ENCODE measurements around the gene DSC1. TPM values are rescaled to one million over a fixed set of nuclear protein-coding genes. Genes with fewer than 3 reads are reported as not detected.
"Not testable (repeated sequence)": the region's sequence is repeated elsewhere in the genome, so short reads cannot be mapped to it uniquely, and the experiment has no call there.

Gene DSC1
- total RNA-seq, 1 donor from 2014 or later, result 1.6 TPM

DNA sequence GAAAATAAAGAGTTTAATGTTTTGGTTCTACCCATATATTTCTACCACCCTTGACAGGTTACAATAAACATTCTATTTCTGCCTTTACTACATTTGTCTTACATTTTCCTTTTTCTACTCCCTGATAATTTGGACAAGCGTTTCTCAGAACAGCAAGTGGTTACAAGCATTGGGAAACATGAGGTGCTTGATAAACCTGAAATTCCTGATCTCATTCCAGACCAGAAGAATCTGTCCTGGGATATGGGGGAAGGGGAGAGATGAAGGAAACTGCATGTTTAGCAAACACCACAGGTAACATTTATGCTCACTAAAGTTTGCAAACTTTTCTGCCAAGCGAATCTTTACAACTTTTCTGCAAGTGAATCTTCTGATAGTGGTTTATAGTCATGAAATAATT is 28.3 kb upstream of the DSC1 start:
- TF ChIP-seq, protein P1, sequence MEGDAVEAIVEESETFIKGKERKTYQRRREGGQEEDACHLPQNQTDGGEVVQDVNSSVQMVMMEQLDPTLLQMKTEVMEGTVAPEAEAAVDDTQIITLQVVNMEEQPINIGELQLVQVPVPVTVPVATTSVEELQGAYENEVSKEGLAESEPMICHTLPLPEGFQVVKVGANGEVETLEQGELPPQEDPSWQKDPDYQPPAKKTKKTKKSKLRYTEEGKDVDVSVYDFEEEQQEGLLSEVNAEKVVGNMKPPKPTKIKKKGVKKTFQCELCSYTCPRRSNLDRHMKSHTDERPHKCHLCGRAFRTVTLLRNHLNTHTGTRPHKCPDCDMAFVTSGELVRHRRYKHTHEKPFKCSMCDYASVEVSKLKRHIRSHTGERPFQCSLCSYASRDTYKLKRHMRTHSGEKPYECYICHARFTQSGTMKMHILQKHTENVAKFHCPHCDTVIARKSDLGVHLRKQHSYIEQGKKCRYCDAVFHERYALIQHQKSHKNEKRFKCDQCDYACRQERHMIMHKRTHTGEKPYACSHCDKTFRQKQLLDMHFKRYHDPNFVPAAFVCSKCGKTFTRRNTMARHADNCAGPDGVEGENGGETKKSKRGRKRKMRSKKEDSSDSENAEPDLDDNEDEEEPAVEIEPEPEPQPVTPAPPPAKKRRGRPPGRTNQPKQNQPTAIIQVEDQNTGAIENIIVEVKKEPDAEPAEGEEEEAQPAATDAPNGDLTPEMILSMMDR (conservative IDR thresholded peaks at IDR 0.05), result no peak
- H3K27ac Mint-ChIP-seq, result peak overlapping the region; percentile 76
- H3K36me3 Mint-ChIP-seq, result peaks cover 4% of the 10 kb centered on the region
- no peaks in the 10 kb centered on the region for H3K27me3 Mint-ChIP-seq
- DNase-seq (ENCODE audit: extremely low spot score, unreplicated experiment), result no peak
- peak overlapping the region; percentile 39 for H3K4me3 Mint-ChIP-seq
- no peaks in the 10 kb centered on the region for H3K4me1 Mint-ChIP-seq (ENCODE audit: unreplicated experiment)
- no peaks in the 10 kb centered on the region for H3K9me3 Mint-ChIP-seq

DNA sequence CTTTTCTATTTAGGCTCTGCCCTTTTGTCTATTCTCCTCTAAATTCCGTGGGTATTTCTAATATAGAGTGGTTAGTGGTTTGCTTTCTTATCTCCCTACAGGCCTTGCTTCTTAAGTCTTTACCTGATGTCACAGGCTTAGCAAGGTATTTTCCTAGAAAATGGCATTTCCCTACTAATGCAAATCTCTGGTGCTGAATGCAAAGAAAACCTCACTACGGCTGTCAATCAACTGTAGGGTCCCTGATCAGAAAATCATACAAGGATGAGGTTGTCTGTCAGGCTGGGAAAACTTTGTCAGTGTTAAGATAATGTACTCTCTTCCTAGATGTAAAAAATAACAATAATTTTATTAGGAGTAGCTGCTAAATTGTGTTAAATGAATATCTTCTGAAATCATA is 27.1 kb upstream of the DSC1 start:
- no peak overlapping the region for H3K4me3 Mint-ChIP-seq
- H3K4me1 Mint-ChIP-seq (ENCODE audit: unreplicated experiment), result no peaks in the 10 kb centered on the region
- H3K9me3 Mint-ChIP-seq, result no peaks in the 10 kb centered on the region
- TF ChIP-seq, protein P1 (conservative IDR thresholded peaks at IDR 0.05), result no peak
- no peaks in the 10 kb centered on the region for H3K27me3 Mint-ChIP-seq
- no peaks in the 10 kb centered on the region for H3K36me3 Mint-ChIP-seq
- no peak overlapping the region for H3K27ac Mint-ChIP-seq
- no peak for DNase-seq (ENCODE audit: extremely low spot score, unreplicated experiment)

DNA sequence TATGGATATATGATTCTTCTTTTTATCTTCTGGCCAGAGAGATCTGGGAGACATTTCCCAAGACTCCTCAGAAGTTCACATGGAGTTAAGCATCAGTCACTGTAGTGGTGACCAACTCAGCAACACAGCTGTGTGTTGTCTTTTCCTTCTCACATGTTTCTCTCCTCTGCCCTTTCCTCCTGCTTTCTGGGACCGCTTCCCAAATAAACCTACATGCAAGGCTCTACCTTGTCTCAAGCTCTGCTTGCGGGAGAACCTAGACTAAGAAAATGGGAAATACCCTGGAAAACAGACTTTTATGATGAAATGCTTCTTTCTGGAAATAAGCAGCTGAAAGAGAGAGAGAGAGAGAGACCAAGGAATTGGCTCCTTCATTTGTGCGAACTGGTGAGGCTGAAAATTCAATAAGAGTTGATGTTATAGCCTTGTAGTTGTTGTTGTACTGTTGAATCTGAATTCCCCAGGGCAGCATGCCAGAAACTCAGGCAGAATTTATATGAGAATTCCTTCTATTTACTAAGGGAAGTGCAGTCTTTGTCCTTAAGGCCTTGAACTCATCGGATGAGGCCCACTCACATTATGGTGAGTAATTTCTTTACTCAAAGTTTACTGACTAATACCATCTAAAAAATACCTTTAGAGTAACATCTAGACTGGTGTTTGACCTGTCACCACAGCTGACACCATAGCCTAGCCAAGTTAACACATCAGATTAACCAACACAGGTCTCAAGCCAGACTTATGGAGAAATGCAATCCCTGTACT is 22.7 kb upstream of the DSC1 start:
- TF ChIP-seq, protein P1 (conservative IDR thresholded peaks at IDR 0.05), result no peak
- H3K27me3 Mint-ChIP-seq, result no peaks in the 10 kb centered on the region
- no peak overlapping the region for H3K4me3 Mint-ChIP-seq
- H3K27ac Mint-ChIP-seq, result no peak overlapping the region
- no peaks in the 10 kb centered on the region for H3K4me1 Mint-ChIP-seq (ENCODE audit: unreplicated experiment)
- no peaks in the 10 kb centered on the region for H3K9me3 Mint-ChIP-seq
- DNase-seq (ENCODE audit: extremely low spot score, unreplicated experiment), result no peak
- no peaks in the 10 kb centered on the region for H3K36me3 Mint-ChIP-seq

DNA sequence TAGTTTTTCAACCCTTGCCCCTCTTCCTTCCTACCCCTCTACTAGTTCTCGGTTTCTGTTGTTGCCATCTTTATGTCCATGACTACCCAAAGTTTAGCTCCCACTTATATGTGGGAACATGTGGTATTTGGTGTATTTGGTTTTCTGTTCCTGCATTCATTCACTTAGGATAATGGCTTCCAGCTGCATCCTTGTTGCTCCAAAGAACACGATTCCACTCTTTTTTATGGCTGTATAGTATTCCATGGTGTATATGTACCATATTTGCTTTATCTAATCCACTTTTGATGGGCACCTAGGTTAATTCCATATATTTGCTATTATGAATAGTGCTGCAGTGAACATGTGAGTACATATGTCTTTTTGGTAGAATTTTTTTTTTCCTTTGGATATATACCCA is 20.6 kb upstream of the DSC1 start:
- no peak for DNase-seq (ENCODE audit: extremely low spot score, unreplicated experiment)
- no peaks in the 10 kb centered on the region for H3K27me3 Mint-ChIP-seq
- H3K4me1 Mint-ChIP-seq (ENCODE audit: unreplicated experiment), result no peaks in the 10 kb centered on the region
- H3K27ac Mint-ChIP-seq, result no peak overlapping the region
- H3K4me3 Mint-ChIP-seq, result no peak overlapping the region
- no peaks in the 10 kb centered on the region for H3K36me3 Mint-ChIP-seq
- no peaks in the 10 kb centered on the region for H3K9me3 Mint-ChIP-seq
- TF ChIP-seq, protein P1 (conservative IDR thresholded peaks at IDR 0.05), result no peak

DNA sequence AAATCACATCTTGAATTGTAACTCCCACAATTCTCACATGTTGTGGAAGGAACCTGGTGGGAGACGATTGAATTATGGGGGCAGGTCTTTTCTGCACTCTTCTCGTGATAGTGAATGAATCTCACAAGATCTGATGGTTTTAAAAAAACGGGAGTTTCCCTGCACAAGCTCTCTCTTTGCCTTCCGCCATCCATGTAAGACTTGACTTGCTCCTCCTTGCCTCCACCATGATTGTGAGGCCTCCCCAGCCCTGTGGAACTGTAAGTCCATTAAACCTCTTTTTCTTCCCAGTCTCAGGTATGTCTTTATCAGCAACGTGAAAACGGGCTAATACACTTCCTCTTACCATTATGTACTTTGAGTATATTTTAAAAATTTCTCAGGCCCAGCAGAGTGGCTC is 14.7 kb upstream of the DSC1 start:
- H3K36me3 Mint-ChIP-seq; H3K9me3 Mint-ChIP-seq; H3K27ac Mint-ChIP-seq; H3K27me3 Mint-ChIP-seq; H3K4me3 Mint-ChIP-seq; H3K4me1 Mint-ChIP-seq (ENCODE audit: unreplicated experiment); DNase-seq (ENCODE audit: extremely low spot score, unreplicated experiment): not testable (repeated sequence)

DNA sequence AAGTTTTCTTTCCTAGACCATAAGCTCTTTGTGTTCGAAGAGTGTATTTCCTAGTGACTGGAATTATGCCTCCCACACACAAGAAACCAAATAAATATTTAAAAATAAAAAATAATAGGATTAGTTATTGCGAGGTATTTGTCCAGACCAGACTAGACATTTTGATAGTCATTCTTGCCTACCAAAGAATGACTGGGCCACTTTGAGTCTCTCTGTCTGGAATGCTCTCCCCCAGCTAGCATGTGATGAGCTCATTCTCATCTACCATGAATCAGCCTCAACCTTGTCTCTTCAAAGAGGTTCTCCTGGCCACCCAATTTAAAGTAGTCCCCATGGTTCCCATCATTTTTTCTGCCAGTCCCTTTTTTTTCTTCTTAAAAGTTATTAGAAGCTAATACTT is 13.9 kb upstream of the DSC1 start:
- Mint-ChIP-seq H3K36me3 (peaks cover 3% of the 10 kb centered on the region), H3K4me3 (no peak overlapping the region), H3K9me3 (peaks cover 4% of the 10 kb centered on the region), H3K4me1 (ENCODE audit: unreplicated experiment) (no peaks in the 10 kb centered on the region), H3K27ac (no peak overlapping the region), H3K27me3 (no peaks in the 10 kb centered on the region)
- no peak for DNase-seq (ENCODE audit: extremely low spot score, unreplicated experiment)
- TF ChIP-seq, protein P1 (conservative IDR thresholded peaks at IDR 0.05), result no peak
